Activated CD4-positive, alpha-beta T cell treated with anti-CD3 and anti-CD28 coated beads for 48 hours (primary cell): ENCODE measurements around the gene UBE2D2.
"Not testable (repeated sequence)": the region's sequence is repeated elsewhere in the genome, so short reads cannot be mapped to it uniquely, and the experiment has no call there.

Experiments used
- DNase-seq: peaks from one replicate; pipeline ENCODE4 v3.0.0-alpha.2; 2020

The UBE2D2 gene

DNA sequence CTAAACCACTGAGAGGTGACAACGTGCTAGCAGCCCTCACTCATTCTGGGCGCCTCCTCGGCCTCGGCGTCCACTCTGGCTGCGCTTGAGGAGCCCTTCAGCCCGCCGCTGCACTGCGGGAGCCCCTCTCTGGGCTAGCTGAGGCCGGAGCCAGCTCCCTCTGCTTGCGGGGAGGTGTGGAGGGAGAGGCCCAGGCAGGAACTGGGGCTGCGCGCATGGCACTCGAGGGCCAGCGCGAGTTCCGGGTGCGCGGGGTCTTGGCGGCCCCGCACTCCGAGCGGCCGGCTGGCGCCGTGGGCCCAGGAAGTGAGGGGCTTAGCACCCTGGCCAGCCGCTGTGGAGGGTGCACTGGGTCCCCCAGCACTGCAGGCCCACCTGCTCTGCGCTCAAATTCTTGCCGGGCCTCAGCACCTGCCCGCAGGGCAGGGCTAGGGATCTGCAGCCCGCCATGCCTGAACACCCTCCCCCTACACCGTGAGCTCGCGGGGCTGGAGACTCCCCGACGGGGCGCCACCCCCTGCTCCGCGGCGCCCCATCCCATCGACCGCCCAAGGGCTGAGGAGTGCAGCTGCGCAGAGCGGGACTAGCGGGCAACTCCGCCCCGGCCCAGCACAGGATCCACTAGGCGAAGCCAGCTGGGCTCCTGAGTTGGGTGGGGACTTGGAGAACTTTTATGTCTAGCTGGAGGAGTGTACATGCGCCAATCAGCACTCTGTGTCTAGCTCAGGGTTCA is 11.8 kb upstream of the UBE2D2 start:
- no peak for DNase-seq

DNA sequence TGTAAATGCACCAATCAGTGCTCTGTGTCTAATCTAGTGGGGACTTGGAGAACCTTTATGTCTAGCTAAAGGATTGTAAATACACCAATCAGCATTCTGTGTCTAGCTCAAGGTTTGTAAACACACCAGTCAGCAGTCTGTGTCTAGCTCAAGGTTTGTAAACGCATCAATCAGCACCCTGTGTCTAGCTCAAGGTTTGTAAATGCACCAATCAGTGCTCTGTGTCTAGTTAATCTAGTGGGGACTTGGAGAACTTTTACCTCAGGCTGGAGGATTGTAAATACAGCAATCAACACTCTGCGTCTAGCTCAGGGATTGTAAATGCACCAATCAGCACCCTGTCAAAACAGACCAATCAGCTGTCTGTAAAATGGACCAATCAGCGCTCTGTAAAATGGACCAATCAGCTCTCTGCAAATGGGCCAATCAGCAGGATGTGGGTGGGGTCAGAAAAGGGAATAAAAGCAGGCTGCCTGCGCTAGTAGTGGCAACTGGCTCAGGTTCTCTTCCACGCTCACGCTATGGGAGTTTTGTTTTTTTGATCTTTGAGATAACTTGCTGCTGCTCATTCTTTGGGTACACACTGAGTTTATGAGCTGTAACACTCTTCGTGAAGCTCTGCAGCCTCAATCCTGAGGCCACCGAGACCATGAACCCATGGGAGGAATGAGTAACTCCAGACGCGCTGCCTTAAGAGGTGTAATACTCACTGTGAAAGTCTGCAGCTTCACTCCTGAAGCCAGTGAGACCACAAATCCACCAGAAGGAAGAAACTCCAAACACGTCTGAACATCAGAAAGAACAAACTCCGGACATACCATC is 10.9 kb upstream of the UBE2D2 start:
- DNase-seq, result peak; percentile 48

DNA sequence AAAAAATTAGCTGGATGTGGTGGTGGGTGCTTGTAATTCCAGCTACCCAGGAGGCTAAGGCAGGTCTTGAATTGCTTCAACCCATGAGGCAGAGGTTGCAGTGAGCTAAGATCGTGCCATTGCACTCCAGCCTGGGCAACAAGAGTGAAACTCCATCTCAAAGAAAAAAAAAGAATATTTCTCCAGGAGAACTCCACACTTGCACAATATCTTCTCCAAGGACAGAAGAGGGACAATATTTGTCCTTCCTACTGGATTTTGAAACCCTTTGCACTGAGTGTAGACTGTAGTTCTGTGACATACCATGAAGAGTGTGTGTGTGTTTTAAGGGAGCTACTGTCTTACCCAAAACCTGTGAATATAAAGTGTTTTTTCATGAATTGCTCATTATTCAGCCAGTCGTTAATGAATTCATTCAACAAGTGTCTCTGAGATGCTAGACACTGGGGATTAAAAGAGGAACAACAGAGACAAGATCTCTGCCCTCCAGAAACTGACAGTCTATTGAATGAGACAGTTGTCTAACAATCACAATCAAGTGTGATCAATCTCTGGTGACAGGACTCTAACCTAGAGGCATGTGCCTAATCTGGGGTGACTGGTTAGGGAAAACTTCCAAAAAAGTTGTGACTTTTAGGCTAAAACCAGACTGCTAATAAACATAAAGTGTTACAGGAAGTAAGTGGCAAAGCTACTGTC is 9.8 kb upstream of the UBE2D2 start:
- no peak for DNase-seq

DNA sequence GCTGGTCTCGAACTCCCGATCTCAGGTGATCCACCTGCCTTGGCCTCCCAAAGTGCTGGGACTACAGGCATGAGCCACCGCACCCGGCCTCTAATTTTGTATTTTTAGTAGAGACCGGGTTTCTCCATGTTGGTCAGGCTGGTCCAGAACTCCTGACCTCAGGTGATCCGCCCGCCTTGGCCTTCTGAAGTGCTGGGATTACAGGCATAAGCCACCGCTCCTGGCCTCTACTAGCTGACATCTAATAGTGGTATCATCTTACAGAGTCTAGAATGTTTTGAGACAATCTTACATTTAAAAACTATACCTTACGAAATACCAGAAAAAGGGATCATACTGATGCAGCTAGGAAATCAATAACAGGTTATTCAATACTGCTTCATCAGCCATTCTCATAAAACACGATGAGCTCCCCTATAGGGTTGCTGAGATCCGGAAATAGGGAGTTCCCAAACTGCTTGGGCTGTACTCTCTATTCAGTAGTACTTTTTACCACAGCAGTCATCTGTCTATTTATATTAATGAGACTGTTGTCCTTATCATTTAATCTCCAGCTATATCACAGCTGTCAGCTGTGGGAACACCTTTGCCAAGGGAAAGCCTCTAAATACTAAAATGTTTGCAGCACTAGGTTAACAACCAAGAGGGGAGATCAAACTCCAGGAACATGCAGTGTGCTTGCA is 8.1 kb upstream of the UBE2D2 start:
- no peak for DNase-seq

DNA sequence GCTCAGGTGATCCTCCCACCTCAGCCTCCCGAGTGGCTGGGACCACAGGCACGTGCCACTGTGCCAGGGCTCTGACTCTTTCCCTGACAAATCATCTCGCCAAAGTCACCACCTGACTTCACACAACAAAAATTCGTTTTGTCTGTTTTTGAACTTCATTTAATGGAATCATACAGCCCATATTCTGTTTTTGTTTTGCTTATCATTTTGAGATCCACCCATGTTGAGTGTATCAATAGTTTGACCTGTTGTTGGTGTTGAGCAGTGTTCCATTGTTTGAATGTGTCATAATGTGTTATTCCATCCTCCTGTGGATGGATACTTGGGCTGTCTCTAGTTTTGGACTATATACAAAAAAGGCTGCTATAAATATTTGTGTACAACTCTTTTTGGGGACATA is 6.9 kb upstream of the UBE2D2 start:
- DNase-seq, result no peak

DNA sequence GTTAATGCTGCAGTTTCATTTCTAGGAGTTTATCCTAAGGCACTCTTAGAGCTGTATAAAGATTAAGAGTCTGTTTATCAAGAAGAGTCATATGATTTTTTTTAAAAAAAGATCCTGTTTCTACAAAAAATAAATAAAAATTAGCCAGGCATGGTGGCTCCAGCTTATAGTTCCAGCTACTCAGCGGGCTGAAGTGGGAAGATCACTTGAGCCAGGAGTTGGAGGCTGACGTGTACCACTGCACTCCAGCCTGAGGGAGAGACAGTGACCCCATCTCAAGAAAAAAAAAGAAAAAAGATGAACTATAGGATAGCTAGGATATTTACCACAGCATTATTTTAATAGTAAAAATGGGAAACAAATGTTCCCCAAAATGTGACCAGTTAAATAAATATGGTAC is 3.3 kb upstream of the UBE2D2 start:
- no peak for DNase-seq

DNA sequence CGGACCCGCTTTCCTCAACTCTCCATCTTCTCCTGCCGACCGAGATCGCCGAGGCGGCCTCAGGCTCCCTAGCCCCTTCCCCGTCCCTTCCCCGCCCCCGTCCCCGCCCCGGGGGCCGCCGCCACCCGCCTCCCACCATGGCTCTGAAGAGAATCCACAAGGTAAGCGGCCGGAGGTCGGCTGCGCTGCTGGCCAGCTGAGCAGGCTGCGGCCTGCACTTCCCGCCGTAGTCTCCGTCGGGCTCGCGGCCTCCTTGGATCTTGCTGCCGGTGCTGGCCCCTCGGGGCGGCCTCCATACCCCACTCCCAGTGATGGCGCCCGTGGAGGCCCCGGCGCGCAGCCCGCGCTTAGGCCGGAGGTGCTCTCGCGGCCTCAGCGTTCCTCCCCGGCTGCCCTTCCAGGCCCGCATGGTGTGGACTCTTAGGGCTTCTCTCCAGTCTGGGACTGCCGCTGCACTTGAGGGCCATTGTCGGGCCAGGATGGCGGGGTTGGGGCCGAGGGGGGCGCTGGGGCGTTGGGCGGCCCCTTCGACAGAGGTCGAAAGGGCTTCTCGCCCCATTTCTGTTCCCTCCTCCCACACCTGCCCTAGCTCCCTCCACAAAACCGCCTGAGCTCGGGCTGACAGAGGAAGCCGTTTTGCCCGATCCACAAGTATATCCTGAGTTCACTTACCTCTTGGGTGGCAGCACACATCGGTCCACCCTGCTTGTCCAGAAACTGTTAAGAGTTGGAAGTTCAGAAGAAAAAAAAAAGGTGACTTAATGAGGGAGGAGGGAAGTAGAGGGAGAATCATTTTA is 714 bp downstream of the UBE2D2 start:
- peak; percentile 67 for DNase-seq

DNA sequence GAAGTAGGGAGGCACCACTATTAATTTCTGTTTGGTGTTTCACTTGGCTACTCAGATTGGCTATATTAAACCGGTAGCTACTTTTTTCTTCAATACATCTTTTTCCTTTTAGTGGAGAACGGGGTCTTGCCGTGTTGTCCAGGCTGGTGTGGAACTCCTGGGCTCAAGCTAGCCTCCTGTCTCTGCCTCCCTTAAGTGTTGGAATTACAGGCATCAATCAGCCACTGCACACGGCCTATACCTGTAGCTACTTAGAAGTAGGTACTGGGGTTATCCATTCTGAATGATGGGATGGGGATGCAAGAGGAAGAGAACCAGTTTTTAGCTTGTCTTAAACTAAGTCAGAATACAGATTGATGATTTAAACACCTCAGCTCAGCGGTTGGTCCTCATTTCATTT is 1.7 kb downstream of the UBE2D2 start:
- DNase-seq, result no peak

DNA sequence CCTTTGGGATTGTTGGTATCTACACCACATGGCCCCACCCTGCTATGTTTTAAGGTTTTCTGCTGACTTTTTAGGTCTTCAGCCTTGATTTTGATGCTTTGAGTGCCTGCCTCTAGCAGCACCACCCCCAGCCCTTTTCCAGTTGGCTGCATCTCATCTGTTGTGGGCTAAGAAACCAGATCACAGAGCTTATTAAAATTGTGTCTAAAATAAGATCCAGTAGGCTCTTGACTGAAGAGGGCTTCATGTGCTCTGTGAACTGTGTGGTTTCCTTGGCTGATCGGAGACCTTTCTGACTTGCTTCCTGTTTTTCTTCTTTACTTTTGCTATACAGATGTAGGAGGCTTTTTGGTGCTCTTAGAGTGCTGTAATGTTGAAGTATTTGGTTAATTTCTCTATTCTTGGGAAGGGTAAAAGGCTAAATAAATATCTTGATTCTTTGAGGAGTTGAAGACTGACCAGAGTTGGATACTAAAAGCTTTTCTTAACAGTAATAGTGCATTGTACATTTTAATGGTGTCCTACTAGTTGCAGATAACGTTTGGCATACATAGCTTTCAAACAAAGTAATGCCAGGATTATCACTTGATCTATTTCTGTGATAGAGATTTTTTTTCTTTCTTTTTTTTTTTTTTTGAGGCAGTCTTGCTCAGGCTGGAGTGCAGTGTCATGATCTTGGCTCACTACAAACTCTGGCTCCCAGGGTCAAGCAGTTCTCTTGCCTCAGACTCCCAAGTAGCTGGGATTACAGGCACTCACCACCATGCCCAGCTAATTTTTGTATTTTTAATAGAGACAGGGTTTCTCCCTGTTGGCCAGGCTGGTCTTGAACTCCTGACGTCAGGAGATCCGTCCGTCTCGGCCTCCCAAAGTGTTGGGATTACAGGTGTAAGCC is 4.5 kb downstream of the UBE2D2 start:
- peak; percentile 26 for DNase-seq

DNA sequence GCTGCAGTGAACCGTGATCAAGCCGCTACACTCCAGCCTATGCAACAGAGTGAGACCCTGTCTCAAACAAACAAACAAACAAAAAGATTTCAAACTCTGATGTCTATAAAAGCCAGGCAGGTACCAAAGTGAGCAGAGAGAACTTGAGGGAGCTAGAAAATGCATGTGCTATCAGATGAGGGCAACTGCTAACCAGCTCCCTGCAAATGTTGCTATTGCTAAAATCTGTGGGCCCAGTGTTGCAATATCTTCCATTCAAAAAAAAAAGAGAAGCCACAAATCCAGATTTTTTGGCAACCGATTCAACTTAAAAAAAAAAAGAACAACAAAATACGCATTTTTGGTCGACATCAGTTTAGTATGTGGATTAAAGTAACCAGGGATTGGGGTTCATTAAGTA is 5.5 kb downstream of the UBE2D2 start:
- no peak for DNase-seq

DNA sequence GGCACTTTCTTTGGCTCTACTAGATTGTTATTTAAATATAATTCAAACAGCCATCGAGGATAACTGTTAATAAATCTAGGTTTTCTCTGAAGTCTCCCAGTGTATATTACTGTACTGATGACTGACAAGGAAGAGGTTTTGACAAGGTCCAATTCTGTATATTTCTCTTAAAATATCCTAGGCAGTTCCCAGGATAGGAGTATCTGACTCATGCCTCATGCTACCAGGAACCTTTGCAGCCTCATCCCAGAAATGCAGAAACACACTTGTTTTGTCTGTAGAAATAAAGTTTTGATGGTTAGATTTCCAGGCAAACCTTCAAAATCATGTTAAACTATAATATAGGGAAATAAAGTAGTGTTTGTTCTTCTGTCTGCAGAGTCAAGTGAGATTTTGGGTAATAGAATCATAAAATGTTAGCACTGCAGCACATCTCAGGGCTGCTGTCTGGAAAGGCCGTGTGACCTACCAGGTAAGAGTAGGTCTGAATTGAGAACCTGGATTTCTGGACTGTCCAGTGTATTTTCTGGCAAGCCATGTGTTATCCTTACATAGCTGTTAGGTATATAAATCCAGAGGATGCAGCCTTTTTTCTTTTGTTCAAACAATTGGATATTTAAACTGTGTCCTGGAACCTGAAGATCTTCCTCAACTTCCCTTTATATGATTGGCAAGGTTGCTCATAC is 8.3 kb downstream of the UBE2D2 start:
- DNase-seq, result no peak

DNA sequence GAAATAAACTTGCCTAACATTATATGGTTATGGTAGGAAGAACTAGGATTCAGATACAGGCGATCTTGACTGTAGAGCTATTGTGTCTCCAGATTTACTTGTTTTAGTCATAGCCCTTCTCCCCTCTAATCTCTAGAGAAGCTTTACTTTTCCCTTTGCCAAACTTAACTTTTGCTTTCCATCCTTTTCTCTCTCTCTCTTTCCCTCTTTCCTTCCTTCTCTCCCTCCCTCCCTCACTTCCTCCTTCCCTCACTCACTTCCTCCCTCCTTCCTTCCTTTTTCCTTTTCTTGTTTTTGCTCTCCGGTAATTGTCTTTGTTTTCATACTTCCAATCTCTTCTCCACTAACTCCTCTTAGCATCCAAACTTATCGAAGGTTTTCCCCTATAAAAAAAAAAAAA is 10.4 kb downstream of the UBE2D2 start:
- no peak for DNase-seq

DNA sequence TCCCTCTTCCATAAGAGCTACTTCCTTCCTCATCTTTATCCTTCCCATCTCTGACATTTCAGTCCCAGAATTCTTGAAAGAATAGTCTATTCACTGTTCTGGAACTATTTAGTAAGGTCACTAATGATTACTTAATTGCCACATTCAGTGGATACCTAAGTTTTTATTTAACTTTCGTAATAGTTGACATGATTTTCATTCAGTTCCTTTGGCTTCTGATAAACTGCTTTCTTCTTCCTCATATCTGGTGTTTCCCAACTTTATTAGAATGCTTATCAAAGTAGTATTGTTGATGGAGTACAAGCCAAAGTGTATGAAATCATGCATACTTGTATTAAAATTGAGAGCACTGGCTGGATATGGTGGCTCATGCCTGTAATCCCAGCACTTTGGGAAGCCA is 10.8 kb downstream of the UBE2D2 start:
- no peak for DNase-seq

DNA sequence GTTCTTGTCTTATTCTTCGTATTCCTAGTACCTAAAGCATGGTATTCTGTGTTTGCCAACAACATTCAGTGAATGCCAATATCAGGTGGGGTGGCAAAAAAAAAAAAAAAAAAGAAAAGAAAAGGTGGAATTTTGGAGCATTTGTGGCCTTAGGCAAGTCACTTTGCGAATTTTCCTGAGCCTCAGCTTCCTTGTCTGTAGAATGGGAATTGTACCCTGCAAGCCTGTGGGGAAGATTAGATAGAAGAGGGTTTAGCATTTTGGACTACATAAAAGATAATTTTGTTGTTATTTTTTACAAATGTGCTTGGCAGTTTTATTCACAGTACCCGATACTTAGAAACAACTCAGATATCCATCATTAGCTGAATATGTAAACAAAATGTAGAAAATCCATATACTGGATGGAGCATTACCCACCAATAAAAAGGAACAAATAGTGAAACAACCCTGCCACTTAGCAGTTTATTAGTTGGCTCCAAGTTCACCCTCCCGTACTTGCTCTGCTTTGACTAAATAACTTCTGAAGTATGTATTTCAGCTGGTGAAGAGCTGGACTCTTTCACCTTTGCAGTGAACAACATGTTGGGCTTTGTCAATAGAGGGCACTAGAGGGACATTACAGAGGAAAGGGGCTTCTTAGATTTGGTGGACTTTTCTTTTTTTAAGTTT is 13.6 kb downstream of the UBE2D2 start:
- no peak for DNase-seq

DNA sequence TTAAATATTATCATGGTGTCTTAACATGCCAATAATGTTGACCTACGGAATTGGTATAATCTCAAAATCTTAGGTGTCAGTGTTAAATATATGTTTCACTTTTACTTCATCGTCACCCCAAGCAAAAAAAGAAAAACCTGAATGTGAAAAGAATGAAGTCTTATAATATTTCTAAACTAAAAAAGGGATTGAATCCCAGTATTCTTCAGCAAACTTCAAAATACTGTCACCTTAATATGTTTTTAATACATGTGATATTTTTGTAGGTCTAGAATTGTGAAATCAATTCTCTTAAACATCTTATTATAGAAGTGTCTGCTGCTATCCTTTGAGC is 14.1 kb downstream of the UBE2D2 start:
- DNase-seq, result no peak

DNA sequence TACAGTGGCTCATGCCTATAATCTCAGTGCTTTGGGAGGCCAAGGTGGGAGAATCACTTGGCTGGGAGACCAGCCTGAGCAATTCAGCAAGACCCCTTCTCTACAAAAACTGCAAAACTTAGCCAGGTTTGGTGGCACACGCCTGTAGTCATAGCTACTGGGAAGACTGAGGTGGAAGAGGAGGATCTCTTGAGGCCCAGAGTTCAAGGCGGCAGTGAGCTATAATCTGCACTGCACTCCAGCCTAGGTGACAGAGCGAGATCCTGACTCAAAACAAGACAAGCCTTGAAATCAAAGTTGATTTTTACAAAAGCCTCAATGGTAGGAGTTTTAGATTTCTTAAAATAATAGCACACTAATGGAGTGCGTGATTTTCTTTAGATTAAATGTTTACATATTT is 14.6 kb downstream of the UBE2D2 start:
- peak; percentile 52 for DNase-seq

DNA sequence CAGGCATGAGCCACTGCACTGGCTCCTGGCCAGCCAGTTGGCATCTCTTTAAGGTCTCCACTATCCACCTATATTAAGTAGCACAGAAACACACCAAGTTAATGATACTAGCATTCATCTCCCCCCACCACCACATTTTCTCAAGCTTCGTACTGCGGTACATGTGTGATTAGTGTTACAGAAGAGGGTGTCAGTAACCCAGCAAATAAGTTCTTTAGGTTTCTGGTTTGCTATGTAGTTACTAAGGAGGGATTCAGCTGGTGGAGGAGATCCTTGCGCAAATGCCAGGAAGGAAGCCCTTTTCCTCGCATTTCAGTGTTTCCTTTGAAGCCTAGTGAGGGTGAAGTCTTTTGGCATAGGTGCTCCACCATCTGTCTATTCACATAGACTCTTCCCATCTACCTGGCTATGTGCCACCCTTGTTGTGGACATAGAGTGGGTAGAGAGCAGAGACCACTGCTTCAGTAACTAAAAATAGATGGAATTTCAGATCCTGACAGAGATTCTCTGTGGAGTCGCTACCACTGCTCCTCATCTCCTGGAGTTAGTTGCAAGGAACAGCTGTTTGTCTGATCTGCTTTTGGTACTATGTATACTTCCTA is 16.7 kb downstream of the UBE2D2 start:
- no peak for DNase-seq

DNA sequence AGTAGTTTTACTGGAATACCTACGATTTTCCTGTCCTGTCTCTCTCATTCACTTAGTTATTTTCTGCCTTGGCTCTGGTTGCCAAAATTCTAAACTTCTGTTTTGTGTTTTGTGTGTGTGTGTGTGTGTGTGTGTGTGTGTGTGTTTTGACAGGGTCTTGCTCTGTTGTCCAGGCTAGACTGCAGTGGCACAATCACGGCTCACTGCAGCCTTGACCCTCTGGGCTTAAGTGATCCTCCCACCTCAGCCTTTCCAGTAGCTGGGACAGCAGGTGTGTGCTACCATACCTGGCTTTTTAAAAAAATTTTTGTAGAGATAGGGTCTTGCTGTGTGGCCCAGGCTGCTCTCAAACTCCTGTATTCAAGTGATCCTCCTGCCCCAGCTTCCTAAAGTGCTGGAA is 17.2 kb downstream of the UBE2D2 start:
- no peak for DNase-seq

DNA sequence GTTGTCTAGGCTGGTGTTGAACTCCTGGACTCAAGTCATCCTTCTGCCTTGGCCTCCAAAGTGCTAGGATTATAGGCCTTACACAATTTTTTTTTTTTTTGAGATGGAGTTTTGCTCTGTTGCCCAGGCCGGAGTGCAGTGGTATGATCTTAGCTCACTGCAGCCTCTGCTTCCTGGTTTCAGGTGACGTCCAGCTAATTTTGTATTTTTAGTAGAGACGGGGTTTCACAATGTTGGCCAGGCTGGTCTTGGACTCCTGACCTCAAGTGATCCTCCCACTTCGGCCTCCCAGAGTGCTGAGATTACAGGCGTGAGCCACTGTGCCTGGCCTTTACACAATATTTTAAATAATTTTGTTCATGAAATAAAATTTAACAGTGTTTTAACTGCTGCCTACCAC is 21.0 kb downstream of the UBE2D2 start:
- DNase-seq, result not testable (repeated sequence)

DNA sequence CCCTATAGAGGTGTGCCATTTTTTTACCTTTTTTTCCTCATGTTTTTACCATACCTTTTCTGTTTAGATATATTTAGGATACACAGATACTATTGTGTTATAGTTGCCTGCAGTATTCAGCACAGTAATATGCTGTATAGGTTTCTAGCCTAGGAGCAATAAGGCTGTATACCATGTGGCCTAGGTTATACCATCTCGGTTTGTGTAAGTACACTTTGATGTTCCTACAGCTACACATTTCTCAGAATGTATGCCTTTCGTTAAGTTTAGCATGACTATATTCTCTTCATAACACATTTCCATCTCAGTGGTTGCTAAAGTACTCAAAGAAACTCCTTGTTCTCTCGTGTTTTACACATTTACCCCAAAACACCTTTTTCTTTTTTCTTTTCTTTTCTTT is 23.0 kb downstream of the UBE2D2 start:
- no peak for DNase-seq
